Lung microvascular endothelial cell (primary cell): ENCODE measurements around the gene ME3. TPM values are rescaled to one million over a fixed set of nuclear protein-coding genes. Genes with fewer than 3 reads are reported as not detected.

ENCODE experiments used
- DNase-seq, 2 donors: peaks; one replicate each; pipeline versions ENCODE4 v3.0.0 to v3.0.0-alpha.2; 2010; ENCODE audit warnings: low read depth in 2 of 2
- total RNA-seq: library from RNA; depleted of rRNA; stranded (reverse); fragments of >200 nt; gene quantifications from 2 replicates; pipeline ENCODE4 v1.2.1, GENCODE V29; 2014

The ME3 gene
- total RNA-seq, 1 donor from 2014 or later, result 23.6 TPM

GRCh38 chr11:86692746-86693145 is 20.3 kb upstream of the ME3 start:
- DNase-seq, result no peak

- DNase-seq, result no peak
Measured at GRCh38 chr11:86692317-86692716, 19.9 kb upstream of the ME3 start.

GRCh38 chr11:86688398-86689179 is 16.2 kb upstream of the ME3 start:
- peak; percentile 45 to 84 for DNase-seq

- peak; percentile 39 to 59 for DNase-seq
Measured at GRCh38 chr11:86687185-86687778, 14.9 kb upstream of the ME3 start.

GRCh38 chr11:86686531-86686930 is 14.1 kb upstream of the ME3 start:
- no peak for DNase-seq

- no peak for DNase-seq
Measured at GRCh38 chr11:86681483-86681756, 9.0 kb upstream of the ME3 start.

GRCh38 chr11:86680716-86681482 is 8.5 kb upstream of the ME3 start:
- DNase-seq, result no peak

GRCh38 chr11:86678823-86679222 is 6.4 kb upstream of the ME3 start:
- no peak for DNase-seq

GRCh38 chr11:86678296-86678695 is 5.9 kb upstream of the ME3 start:
- DNase-seq, result no peak

- DNase-seq, result peak in 1 of 2 donors; percentile 29
Measured at GRCh38 chr11:86676533-86677154, 4.2 kb upstream of the ME3 start.

GRCh38 chr11:86676010-86676409 is 3.6 kb upstream of the ME3 start:
- no peak for DNase-seq

- peak in 1 of 2 donors; percentile 71 for DNase-seq
Measured at GRCh38 chr11:86675017-86675416, 2.6 kb upstream of the ME3 start.

GRCh38 chr11:86673872-86674750 is 1.7 kb upstream of the ME3 start:
- peak in 1 of 2 donors; percentile 29 for DNase-seq

GRCh38 chr11:86673055-86673843 is 833 bp upstream of the ME3 start:
- DNase-seq, result no peak

GRCh38 chr11:86671531-86672006 is 847 bp downstream of the ME3 start:
- DNase-seq, result peak; percentile 50 to 52

GRCh38 chr11:86670911-86671310 is 1.5 kb downstream of the ME3 start:
- DNase-seq, result peak in 1 of 2 donors; percentile 38

- DNase-seq, result no peak
Measured at GRCh38 chr11:86670181-86670580, 2.2 kb downstream of the ME3 start.

- DNase-seq, result no peak
Measured at GRCh38 chr11:86669424-86669823, 3.0 kb downstream of the ME3 start.

GRCh38 chr11:86668929-86669328 is 3.5 kb downstream of the ME3 start:
- DNase-seq, result no peak

GRCh38 chr11:86666193-86666592 is 6.2 kb downstream of the ME3 start:
- DNase-seq, result no peak
